Measurements from ENCODE around the gene PRKAR2B. TPM values are rescaled to one million over a fixed set of nuclear protein-coding genes. Genes with fewer than 3 reads are reported as not detected.
"Not testable (repeated sequence)": the region's sequence is repeated elsewhere in the genome, so short reads cannot be mapped to it uniquely, and the experiment has no call there.

The PRKAR2B gene
- total RNA-seq, 2 experiments from 2014 or later, result 0.35 to 0.50 TPM

DNA sequence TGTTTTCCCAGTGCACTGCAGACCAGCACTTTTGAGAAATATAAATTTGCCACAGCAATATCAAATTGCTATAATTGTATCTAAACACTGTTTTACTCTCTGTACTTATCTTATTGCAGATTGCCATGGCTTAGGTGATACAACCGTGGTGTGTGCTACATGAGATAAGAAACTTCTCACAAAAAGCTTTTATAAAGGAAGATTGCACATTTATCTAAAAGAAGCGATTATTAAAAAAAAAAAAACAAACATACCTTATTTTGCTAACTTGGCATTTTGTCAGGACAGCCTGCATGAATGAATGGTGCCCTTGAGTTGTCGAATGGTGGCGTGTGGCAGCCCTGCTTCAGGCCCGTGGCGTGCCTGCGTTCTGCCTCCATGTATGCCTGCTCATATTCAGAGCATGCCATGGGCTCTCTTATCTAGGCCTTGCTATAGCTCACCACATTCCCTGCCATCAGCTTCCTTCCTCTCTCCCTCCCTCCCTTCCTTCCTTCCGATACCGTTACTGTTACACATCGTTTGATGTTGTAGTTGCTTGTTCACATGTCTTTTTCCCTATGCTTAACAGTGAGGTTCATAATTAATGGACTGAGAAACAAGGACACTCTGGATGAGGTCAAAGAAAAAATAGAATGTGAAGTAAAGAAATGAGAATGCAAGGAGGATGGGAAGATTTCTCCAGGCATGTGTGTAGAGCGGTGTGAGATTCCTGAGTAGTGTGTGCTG is 34.9 kb downstream of the PRKAR2B start:
- H3K4me3 Mint-ChIP-seq, result no peak overlapping the region
- H3K9me3 Mint-ChIP-seq, result no peaks in the 10 kb centered on the region
- POLR2A ChIA-PET, result no interaction called here
- no peaks in the 10 kb centered on the region for H3K36me3 Mint-ChIP-seq (ENCODE audit: low read depth)
- CTCF ChIA-PET, result interaction anchor here (0.5 kb wide), 1 partner anchor 1066 kb away, joined by 3 read pairs; no protein-coding TSS in a partner anchor
- no peaks in the 10 kb centered on the region for H3K27me3 Mint-ChIP-seq
- no peak for DNase-seq
- no peaks in the 10 kb centered on the region for H3K4me1 Mint-ChIP-seq
- H3K27ac Mint-ChIP-seq, result no peak overlapping the region

DNA sequence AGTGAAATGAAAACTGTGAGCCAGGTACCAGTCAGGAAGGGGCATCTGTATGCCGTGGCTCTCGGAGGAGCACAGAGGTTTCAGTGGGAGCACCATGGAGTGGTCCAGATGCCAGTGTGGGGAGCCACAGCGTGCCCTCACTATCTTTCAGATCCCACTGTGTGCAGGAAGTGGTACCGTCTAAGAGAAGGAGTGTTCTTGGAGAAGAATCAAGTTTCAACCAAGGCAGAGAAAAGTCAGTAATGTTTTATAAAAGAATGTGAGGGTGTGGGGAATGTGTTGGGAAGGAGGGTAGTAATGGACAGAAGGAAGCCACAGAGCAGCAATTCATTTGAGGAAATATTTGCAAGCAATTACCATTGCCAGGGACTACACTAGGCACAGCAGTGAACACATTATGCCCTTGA is 35.6 kb downstream of the PRKAR2B start:
- DNase-seq, result no peak
- peaks cover 2% of the 10 kb centered on the region for H3K27me3 Mint-ChIP-seq
- POLR2A ChIA-PET, result no interaction called here
- no peak overlapping the region for H3K4me3 Mint-ChIP-seq
- no peaks in the 10 kb centered on the region for H3K9me3 Mint-ChIP-seq
- no peaks in the 10 kb centered on the region for H3K4me1 Mint-ChIP-seq
- CTCF ChIA-PET, result no interaction called here
- H3K27ac Mint-ChIP-seq, result no peak overlapping the region
- H3K36me3 Mint-ChIP-seq (ENCODE audit: low read depth), result no peaks in the 10 kb centered on the region

DNA sequence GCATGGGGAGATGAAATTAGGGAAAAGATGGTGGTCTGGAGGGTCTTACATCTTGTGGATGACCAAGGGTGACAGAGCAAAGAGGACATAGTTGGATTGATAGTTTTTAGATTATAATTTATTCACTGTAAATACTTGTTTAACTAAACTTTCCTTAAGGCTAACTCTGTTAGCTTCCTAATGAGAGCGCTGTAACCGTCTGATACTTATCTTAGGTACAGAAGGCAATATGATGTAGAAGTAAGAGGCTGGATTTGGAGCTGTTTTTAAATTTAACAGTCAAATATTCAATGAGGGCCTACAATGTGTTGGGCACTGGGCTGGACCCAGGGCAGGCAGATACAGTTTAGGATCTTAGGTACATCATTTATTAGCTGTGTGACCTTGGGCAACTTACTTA is 36.0 kb downstream of the PRKAR2B start:
- CTCF ChIA-PET, result interaction anchor here (1.2 kb wide), 1 partner anchor 9 kb away, joined by 4 read pairs; no protein-coding TSS in a partner anchor

DNA sequence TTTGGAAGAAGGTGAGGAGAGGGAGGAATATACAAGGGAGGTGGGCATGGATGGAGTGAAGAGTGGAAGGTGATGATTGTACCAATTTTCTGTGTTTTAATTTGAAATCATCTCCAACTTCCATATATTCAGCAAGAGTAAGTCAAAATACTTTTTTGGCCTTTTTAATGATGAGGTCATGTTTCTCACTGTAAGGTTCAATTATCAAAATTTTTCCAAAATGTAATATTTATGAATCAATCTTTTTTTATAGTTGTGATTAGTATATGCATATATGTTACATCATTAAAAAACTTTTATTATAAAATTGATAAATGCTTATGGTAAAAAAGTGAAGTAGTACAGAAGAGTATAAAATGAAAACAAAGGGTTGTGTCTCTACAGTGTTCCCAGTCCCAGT is 40.7 kb downstream of the PRKAR2B start:
- Mint-ChIP-seq H3K4me1 (no peaks in the 10 kb centered on the region), H3K36me3 (ENCODE audit: low read depth) (no peaks in the 10 kb centered on the region), H3K27ac (no peak overlapping the region), H3K27me3 (peaks cover 2% of the 10 kb centered on the region), H3K4me3 (no peak overlapping the region), H3K9me3 (no peaks in the 10 kb centered on the region)
- ChIA-PET CTCF (no interaction called here), POLR2A (no interaction called here)
- no peak for DNase-seq

More for the DNA sequence above, 36.0 kb downstream of the PRKAR2B start:
- H3K4me3 Mint-ChIP-seq, result no peak overlapping the region
- H3K27ac Mint-ChIP-seq, result no peak overlapping the region
- H3K36me3 Mint-ChIP-seq (ENCODE audit: low read depth), result no peaks in the 10 kb centered on the region
- no peaks in the 10 kb centered on the region for H3K4me1 Mint-ChIP-seq
- POLR2A ChIA-PET, result no interaction called here
- peaks cover 2% of the 10 kb centered on the region for H3K27me3 Mint-ChIP-seq
- H3K9me3 Mint-ChIP-seq, result no peaks in the 10 kb centered on the region
- DNase-seq, result no peak

DNA sequence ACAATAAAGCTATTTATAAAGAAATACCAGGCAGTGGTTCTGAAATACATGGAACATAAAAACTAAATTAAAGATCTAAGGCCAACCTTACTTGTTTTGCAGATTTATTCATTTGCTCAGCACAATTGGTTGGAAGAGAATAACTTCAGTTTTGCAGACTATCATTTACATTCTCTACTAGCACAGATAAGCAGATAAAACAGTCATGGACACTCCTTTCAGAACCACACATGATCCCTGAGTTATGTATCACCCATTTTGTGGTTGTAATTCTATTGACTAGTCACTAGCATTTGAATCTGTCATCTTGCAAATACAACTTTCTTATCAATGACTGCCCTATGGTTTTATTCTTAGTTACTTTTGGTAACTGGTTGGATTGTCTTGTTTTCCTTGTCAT is 45.1 kb downstream of the PRKAR2B start:
- Mint-ChIP-seq H3K27me3 (peaks cover 13% of the 10 kb centered on the region), H3K27ac (no peak overlapping the region), H3K36me3 (ENCODE audit: low read depth) (no peaks in the 10 kb centered on the region), H3K4me3 (no peak overlapping the region), H3K9me3 (no peaks in the 10 kb centered on the region), H3K4me1 (no peaks in the 10 kb centered on the region)
- POLR2A ChIA-PET, result no interaction called here
- DNase-seq, result no peak
- CTCF ChIA-PET, result interaction anchor here (1.4 kb wide), 1 partner anchor 8 kb away, joined by 4 read pairs; no protein-coding TSS in a partner anchor

DNA sequence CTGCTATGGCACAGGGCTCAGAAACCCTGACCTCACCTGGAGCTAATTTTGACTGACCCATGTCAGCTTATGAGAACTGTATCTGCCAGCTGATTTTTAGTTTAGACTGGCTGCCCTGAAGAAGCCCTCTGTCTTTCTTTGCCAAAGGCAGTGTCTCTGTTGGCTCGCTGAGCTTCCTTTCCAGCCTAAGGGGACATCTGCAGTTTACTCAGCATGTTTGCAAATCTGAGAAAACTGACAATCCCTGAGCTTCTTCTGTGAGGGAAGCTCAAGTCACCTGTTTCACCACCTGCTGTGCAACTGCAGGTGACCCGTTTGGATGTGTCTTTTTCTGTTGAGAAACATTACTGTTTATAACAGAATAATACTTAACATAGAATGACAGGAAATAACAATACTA is 46.0 kb downstream of the PRKAR2B start:
- ChIA-PET CTCF (interaction anchor here (0.5 to 1.4 kb wide), 2 partner anchors 9 to 299 kb away, joined by 3 to 4 read pairs; no protein-coding TSS in a partner anchor), POLR2A (interaction anchor here (1.0 kb wide), 1 partner anchor 36 kb away, joined by 3 read pairs; no protein-coding TSS in a partner anchor)
- H3K4me3 Mint-ChIP-seq, result no peak overlapping the region
- no peak for DNase-seq
- no peaks in the 10 kb centered on the region for H3K9me3 Mint-ChIP-seq
- H3K4me1 Mint-ChIP-seq, result no peaks in the 10 kb centered on the region
- peaks cover 14% of the 10 kb centered on the region for H3K27me3 Mint-ChIP-seq
- no peak overlapping the region for H3K27ac Mint-ChIP-seq
- no peaks in the 10 kb centered on the region for H3K36me3 Mint-ChIP-seq (ENCODE audit: low read depth)

DNA sequence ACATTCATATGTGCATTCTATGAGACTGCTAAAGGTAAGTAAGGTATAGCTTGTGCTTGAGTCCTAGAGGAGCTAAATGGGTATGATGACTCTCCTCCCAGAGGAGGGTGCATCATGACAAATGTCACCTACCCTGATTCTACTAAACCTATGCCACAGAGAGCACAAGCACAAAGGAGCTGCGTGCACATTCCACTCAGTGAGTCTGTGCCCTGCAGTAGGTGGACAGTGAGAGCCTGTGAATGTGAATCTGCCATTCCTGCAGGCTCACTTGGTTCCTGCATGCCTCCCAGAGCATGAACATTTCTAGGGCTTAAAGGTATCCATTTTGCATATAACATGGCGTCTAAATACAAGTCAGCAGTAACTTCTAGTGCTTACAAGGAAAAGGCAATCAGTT is 46.8 kb downstream of the PRKAR2B start:
- H3K27ac Mint-ChIP-seq, result no peak overlapping the region
- H3K4me3 Mint-ChIP-seq, result no peak overlapping the region
- DNase-seq, result no peak
- H3K9me3 Mint-ChIP-seq, result no peaks in the 10 kb centered on the region
- CTCF ChIA-PET, result no interaction called here
- POLR2A ChIA-PET, result interaction anchor here (1.0 kb wide), 1 partner anchor 35 kb away, joined by 3 read pairs; no protein-coding TSS in a partner anchor
- H3K27me3 Mint-ChIP-seq, result peaks cover 20% of the 10 kb centered on the region
- H3K36me3 Mint-ChIP-seq (ENCODE audit: low read depth), result no peaks in the 10 kb centered on the region
- no peaks in the 10 kb centered on the region for H3K4me1 Mint-ChIP-seq

DNA sequence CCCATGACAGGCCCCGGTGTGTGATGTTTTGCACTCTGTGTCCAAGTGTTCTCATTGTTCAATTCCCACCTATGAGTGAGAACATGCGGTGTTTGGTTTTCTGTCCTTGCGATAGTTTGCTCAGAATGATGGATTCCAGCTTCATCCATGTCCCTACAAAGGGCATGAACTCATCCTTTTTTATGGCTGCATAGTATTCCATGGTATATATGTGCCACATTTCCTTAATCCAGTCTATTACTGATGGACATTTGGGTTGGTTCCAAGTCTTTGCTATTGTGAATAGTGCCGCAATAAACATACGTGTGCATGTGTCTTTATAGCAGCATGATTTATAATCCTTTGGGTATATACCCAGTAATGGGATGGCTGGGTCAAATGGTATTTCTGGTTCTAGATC is 49.2 kb downstream of the PRKAR2B start:
- H3K4me3 Mint-ChIP-seq; H3K9me3 Mint-ChIP-seq; H3K36me3 Mint-ChIP-seq (ENCODE audit: low read depth); H3K27ac Mint-ChIP-seq; CTCF ChIA-PET; H3K4me1 Mint-ChIP-seq; POLR2A ChIA-PET; DNase-seq: not testable (repeated sequence)
- H3K27me3 Mint-ChIP-seq, result peaks cover 31% of the 10 kb centered on the region

DNA sequence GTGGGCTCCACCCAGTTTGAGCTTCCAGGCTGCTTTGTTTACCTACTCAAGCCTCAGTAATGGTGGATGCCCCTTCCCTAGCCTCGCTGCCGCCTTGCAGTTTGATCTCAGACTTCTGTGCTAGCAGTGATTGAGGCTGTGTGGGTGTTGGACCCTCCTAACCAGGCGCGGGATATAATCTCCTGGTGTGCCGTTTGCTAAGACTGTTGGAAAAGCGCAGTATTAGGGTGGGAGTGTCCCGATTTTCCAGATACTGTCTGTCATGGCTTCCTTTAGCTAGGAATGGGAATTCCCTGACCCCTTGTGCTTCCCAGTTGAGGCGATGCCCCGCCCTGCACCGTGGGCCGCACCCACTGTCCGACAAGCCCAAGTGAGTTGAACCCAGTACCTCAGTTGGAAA is 54.6 kb downstream of the PRKAR2B start:
- DNase-seq; POLR2A ChIA-PET; H3K9me3 Mint-ChIP-seq; H3K27ac Mint-ChIP-seq; H3K4me3 Mint-ChIP-seq; H3K4me1 Mint-ChIP-seq; CTCF ChIA-PET; H3K36me3 Mint-ChIP-seq (ENCODE audit: low read depth): not testable (repeated sequence)
- peaks cover 24% of the 10 kb centered on the region for H3K27me3 Mint-ChIP-seq

DNA sequence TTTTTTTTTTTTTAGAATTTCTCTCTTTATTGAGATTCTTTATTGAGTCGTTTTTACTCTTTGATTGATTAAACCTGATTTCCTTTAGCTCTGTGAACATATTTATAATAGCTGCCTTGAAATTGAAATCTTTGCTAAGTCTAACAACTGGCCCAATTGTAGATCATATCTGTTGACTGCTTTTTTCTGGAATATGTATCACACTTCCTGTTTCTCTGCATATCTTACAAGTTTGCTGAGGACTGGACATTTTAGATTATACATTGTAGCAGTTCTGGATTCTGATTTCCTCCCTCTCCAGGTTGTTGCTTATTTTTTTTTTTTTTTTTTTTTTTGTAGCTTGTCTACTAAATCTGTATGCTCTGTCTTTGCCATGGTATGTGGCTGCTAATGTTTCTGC is 56.3 kb downstream of the PRKAR2B start:
- H3K27ac Mint-ChIP-seq, result no peak overlapping the region
- DNase-seq, result no peak
- no peaks in the 10 kb centered on the region for H3K9me3 Mint-ChIP-seq
- CTCF ChIA-PET, result no interaction called here
- no peak overlapping the region for H3K4me3 Mint-ChIP-seq
- H3K4me1 Mint-ChIP-seq, result peaks cover 3% of the 10 kb centered on the region
- no peaks in the 10 kb centered on the region for H3K36me3 Mint-ChIP-seq (ENCODE audit: low read depth)
- POLR2A ChIA-PET, result no interaction called here
- peaks cover 15% of the 10 kb centered on the region for H3K27me3 Mint-ChIP-seq

DNA sequence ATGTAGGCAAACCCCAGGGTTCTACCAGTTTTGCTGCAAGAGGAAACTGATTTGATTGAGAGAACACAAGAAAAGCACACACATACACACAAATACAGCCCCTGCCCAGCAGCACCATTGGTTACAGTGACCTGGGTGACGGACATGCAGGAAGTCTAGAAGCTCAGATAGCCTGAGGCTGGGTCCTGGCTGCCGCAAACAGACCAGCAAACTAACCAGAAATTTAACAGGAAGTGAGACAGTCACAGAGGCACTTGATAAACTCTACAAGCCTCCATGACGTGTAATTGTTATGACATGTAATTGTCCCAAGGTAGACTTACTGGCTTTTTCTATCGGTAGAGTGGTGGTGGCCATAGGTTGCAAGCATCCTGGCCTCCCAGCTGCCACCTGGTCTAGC is 58.9 kb downstream of the PRKAR2B start:
- no peaks in the 10 kb centered on the region for H3K27me3 Mint-ChIP-seq
- ChIA-PET POLR2A (no interaction called here), CTCF (no interaction called here)
- H3K36me3 Mint-ChIP-seq (ENCODE audit: low read depth), result no peaks in the 10 kb centered on the region
- peak; percentile 19 for DNase-seq
- peaks cover 3% of the 10 kb centered on the region for H3K4me1 Mint-ChIP-seq
- no peaks in the 10 kb centered on the region for H3K9me3 Mint-ChIP-seq
- H3K4me3 Mint-ChIP-seq, result no peak overlapping the region
- H3K27ac Mint-ChIP-seq, result no peak overlapping the region

DNA sequence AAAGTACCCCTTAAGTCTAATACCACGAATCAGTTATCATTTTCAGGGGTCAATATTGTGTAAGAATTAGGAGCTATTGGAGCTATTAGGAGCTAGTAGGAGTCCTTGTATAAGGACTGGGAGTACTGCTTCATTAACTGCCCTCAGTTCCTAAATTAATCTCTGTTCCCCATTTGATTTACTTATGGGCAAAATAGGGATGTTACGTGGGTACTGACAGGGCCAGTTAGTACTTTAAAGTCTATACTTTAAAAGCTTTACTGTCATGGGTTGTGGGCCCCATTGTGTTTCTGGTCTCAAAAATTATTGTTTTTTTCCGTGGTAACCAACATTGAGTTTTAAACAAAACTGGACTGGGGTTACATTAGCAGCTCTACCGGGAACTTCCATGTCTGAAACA is 60.3 kb downstream of the PRKAR2B start:
- H3K4me3 Mint-ChIP-seq, result no peak overlapping the region
- ChIA-PET POLR2A (no interaction called here), CTCF (no interaction called here)

DNA sequence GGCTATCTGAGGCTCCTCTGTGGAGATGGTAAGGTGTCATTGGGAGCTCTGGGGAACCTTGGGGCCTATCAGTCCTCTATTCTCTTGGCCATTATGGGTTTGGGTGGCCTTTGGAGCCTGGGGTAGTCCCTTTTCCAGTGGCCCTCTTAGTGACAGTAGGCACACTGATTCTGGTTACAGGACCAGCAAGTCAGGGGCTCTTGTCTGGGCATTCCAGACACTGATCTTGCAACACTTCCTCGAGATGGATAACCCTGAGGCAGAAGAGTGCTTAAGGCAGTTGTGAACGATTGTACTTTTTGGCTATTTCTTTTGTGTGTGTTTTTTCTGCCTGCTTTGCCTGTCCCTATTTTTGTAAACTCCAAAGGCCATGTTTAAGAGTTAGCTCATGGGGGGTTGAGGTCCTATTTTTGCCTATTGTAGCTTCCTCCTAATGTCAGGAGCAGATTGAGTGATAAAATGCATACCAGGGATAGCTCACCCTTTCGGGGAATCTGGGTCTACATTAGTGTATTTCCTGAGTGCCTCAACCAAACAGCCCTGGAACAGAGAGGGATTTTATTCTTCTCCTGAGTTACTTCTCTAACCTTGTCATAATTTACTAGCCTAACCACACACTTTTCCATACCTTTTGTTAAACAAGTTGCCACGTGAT is 61.2 kb downstream of the PRKAR2B start:
- CTCF ChIA-PET, result interaction anchor here (0.5 kb wide), 1 partner anchor 1144 kb away, joined by 4 read pairs; no protein-coding TSS in a partner anchor
- H3K27me3 Mint-ChIP-seq, result no peaks in the 10 kb centered on the region
- H3K4me3 Mint-ChIP-seq, result no peak overlapping the region
- DNase-seq, result no peak
- peaks cover 3% of the 10 kb centered on the region for H3K4me1 Mint-ChIP-seq
- H3K27ac Mint-ChIP-seq, result no peak overlapping the region
- POLR2A ChIA-PET, result no interaction called here
- no peaks in the 10 kb centered on the region for H3K36me3 Mint-ChIP-seq (ENCODE audit: low read depth)
- H3K9me3 Mint-ChIP-seq, result no peaks in the 10 kb centered on the region

More for the DNA sequence above, 60.3 kb downstream of the PRKAR2B start:
- Mint-ChIP-seq H3K4me1 (peaks cover 3% of the 10 kb centered on the region), H3K27me3 (no peaks in the 10 kb centered on the region), H3K27ac (no peak overlapping the region), H3K36me3 (ENCODE audit: low read depth) (no peaks in the 10 kb centered on the region), H3K9me3 (no peaks in the 10 kb centered on the region)
- DNase-seq, result no peak
